CD4-positive, alpha-beta T cell treated with Interleukin-17A for 1 hour (primary cell): ENCODE results near the gene CAPN2.
"Not testable (repeated sequence)": the region's sequence is repeated elsewhere in the genome, so short reads cannot be mapped to it uniquely, and the experiment has no call there.

Experiments used
- DNase-seq: peaks from one replicate; pipeline ENCODE4 v3.0.0-alpha.2; 2020

The CAPN2 gene

GRCh38 chr1:223717695-223718363 lies 5.5 kb downstream of the CAPN2 start:
- DNase-seq: peak; percentile 34

GRCh38 chr1:223718850-223719249 lies 6.5 kb downstream of the CAPN2 start:
- no peak for DNase-seq

- peak; percentile 11 for DNase-seq
Measured at GRCh38 chr1:223720971-223721591, 8.7 kb downstream of the CAPN2 start.

GRCh38 chr1:223721658-223722607 lies 9.6 kb downstream of the CAPN2 start:
- DNase-seq: no peak

GRCh38 chr1:223723351-223723904 lies 11.1 kb downstream of the CAPN2 start:
- DNase-seq: no peak

GRCh38 chr1:223724376-223724775 lies 12.0 kb downstream of the CAPN2 start:
- DNase-seq: no peak

- DNase-seq: no peak
Measured at GRCh38 chr1:223725578-223725977, 13.2 kb downstream of the CAPN2 start.

- peak; percentile 92 for DNase-seq
Measured at GRCh38 chr1:223726380-223727001, 14.2 kb downstream of the CAPN2 start.

GRCh38 chr1:223727541-223727940 lies 15.2 kb downstream of the CAPN2 start:
- no peak for DNase-seq

GRCh38 chr1:223729906-223730305 lies 17.6 kb downstream of the CAPN2 start:
- DNase-seq: no peak

GRCh38 chr1:223730479-223731132 lies 18.3 kb downstream of the CAPN2 start:
- DNase-seq: no peak

- DNase-seq: no peak
Measured at GRCh38 chr1:223731133-223731770, 18.9 kb downstream of the CAPN2 start.

GRCh38 chr1:223732993-223733798 lies 20.9 kb downstream of the CAPN2 start:
- no peak for DNase-seq

- DNase-seq: no peak
Measured at GRCh38 chr1:223733898-223734852, 21.8 kb downstream of the CAPN2 start.

GRCh38 chr1:223736638-223737037 lies 24.3 kb downstream of the CAPN2 start:
- DNase-seq: not testable (repeated sequence)

- no peak for DNase-seq
Measured at GRCh38 chr1:223737342-223737741, 25.0 kb downstream of the CAPN2 start.

GRCh38 chr1:223738465-223739365 lies 26.4 kb downstream of the CAPN2 start:
- DNase-seq: no peak

GRCh38 chr1:223739366-223740037 lies 27.2 kb downstream of the CAPN2 start:
- no peak for DNase-seq
